H1 (cell line): Measurements from ENCODE around the gene EMC6. TPM values are rescaled to one million over a fixed set of nuclear protein-coding genes. Genes with fewer than 3 reads are reported as not detected.
A peak's percentile ranks its signal among the peaks of the same experiment; 100 is the strongest.

ENCODE experiments used
- CTCF ChIA-PET: fragments of 300-600 bp; sonication (Branson Sonifier 250); formaldehyde crosslinking; loops from one replicate; lab custom pipeline; 2021; ENCODE audit not compliant: partially characterized antibody; lab: Charles Lee
- POLR2A ChIA-PET: fragments of 300-600 bp; sonication (Branson Sonifier 250); formaldehyde crosslinking; loops from one replicate; lab custom pipeline; 2021; ENCODE audit warnings: inconsistent platforms; ENCODE audit not compliant: partially characterized antibody; lab: Charles Lee
- DNase-seq, 2 experiments: peaks; one replicate each; pipeline versions ENCODE4 v3.0.0 to v3.0.0-alpha.2; 2010 to 2022; ENCODE audit warnings: low spot score in 2 of 2, low read depth in 1 of 2, mixed read lengths in 1 of 2
- FAIRE-seq: peaks from 2 replicates; lab custom pipeline; 2011; peaks lifted over from hg19 to GRCh38; lab: Jason Lieb, UNC
- H2AFZ ChIP-seq: 2 replicates; pipeline ENCODE4 v1.8.1; 2012; ENCODE audit warnings: low read length, inconsistent platforms
- H2AK5ac ChIP-seq: 2 replicates; pipeline ENCODE4 v1.6.1; 2013; ENCODE audit warnings: low read depth, low read length
- H2BK120ac ChIP-seq: replicated peaks from 2 replicates; pipeline ENCODE3; 2013; ENCODE audit warnings: low read depth, low read length, inconsistent platforms
- H2BK12ac ChIP-seq: 2 replicates; pipeline ENCODE4 v1.6.1; 2013; ENCODE audit warnings: low read depth, low read length
- H2BK15ac ChIP-seq: 2 replicates; pipeline ENCODE4 v1.6.1; 2013; ENCODE audit warnings: low read length
- H2BK20ac ChIP-seq: 2 replicates; pipeline ENCODE4 v1.6.1; 2013; ENCODE audit warnings: low read length
- H2BK5ac ChIP-seq: 2 replicates; pipeline ENCODE4 v1.6.1; 2013; ENCODE audit warnings: low read depth, low read length
- H3K14ac ChIP-seq: 2 replicates; pipeline ENCODE4 v1.6.1; 2013; ENCODE audit warnings: inconsistent platforms; ENCODE audit not compliant: insufficient read length
- H3K18ac ChIP-seq: 2 replicates; pipeline ENCODE4 v1.6.1; 2013; ENCODE audit warnings: low read length; ENCODE audit errors: extremely low read depth
- H3K23ac ChIP-seq: 2 replicates; pipeline ENCODE4 v1.6.1; 2013; ENCODE audit warnings: inconsistent platforms; ENCODE audit not compliant: insufficient read length
- H3K23me2 ChIP-seq: 2 replicates; pipeline ENCODE4 v1.6.1; 2013; ENCODE audit warnings: low read depth, low read length
- H3K27ac ChIP-seq: 2 replicates; pipeline ENCODE4 v1.6.1; 2011; ENCODE audit warnings: low read depth, low read length, inconsistent platforms
- H3K27me3 ChIP-seq, 4 experiments: replicated peaks in 1 of 4; 1 replicate in 1 of 4; 2 replicates in 3 of 4; pipeline versions ENCODE4 v1.6.1 to v1.8.1; 2011 to 2013; ENCODE audit warnings: low read length in 3 of 4, mild to moderate bottlenecking in 3 of 4, inconsistent platforms in 2 of 4, mixed read lengths in 2 of 4, moderate library complexity in 1 of 4; ENCODE audit not compliant: control insufficient read depth in 3 of 4, insufficient read depth in 3 of 4; ENCODE audit errors: extremely low read depth in 1 of 4
- H3K36me3 ChIP-seq, 4 experiments: 2 replicates each; pipeline versions ENCODE4 v1.6.1 to v1.8.1; 2011 to 2013; ENCODE audit warnings: mild to moderate bottlenecking in 4 of 4, low read length in 3 of 4, moderate library complexity in 2 of 4, control low read depth in 1 of 4, inconsistent platforms in 1 of 4; ENCODE audit not compliant: insufficient read depth in 4 of 4, control insufficient read depth in 2 of 4
- H3K4ac ChIP-seq: replicated peaks from 2 replicates; pipeline ENCODE3; 2013; ENCODE audit warnings: low read length, low read depth, mixed read lengths, inconsistent platforms; ENCODE audit not compliant: insufficient read length
- H3K4me1 ChIP-seq, 4 experiments: replicated peaks in 1 of 4; 1 replicate in 1 of 4; 2 replicates in 3 of 4; pipeline versions ENCODE4 v1.6.1 to v1.8.1; 2011 to 2013; ENCODE audit warnings: low read length in 3 of 4, inconsistent platforms in 2 of 4, mixed read lengths in 1 of 4; ENCODE audit not compliant: insufficient read depth in 4 of 4, control insufficient read depth in 3 of 4
- H3K4me2 ChIP-seq, 2 experiments: 2 replicates each; pipeline versions ENCODE4 v1.6.1 to v1.8.1; 2011 to 2013; ENCODE audit warnings: low read depth in 2 of 2, low read length in 2 of 2, control low read depth in 1 of 2, inconsistent platforms in 1 of 2, mild to moderate bottlenecking in 1 of 2; ENCODE audit not compliant: insufficient read depth in 1 of 2
- H3K4me3 ChIP-seq, 4 experiments: fragments of 200-600, 300-600 bp in 1 of 4; sonication (generic), shearing (Covaris generic), sonication (Bioruptor Twin) in 1 of 4; 2 replicates each; pipeline versions ENCODE4 v1.5.1 to v1.8.1; 2011 to 2016; ENCODE audit warnings: low read length in 4 of 4, low read depth in 3 of 4, control low read depth in 2 of 4, inconsistent platforms in 2 of 4, mild to moderate bottlenecking in 2 of 4, mixed read lengths in 1 of 4, moderate library complexity in 1 of 4; ENCODE audit not compliant: insufficient read depth in 2 of 4; ENCODE audit errors: extremely low read depth in 1 of 4
- H3K56ac ChIP-seq: replicated peaks from 2 replicates; pipeline ENCODE3; 2013; ENCODE audit warnings: low read depth, mild to moderate bottlenecking, mixed read lengths, low read length, inconsistent platforms; ENCODE audit not compliant: insufficient read length
- H3K79me1 ChIP-seq: 2 replicates; pipeline ENCODE4 v1.6.1; 2013; ENCODE audit warnings: low read depth, low read length, control low read depth
- H3K79me2 ChIP-seq, 2 experiments: 2 replicates each; pipeline versions ENCODE4 v1.6.1 to v1.8.1; 2012 to 2013; ENCODE audit warnings: low read length in 2 of 2, mild to moderate bottlenecking in 2 of 2, inconsistent platforms in 1 of 2; ENCODE audit not compliant: insufficient read depth in 2 of 2, control insufficient read depth in 1 of 2
- H3K9ac ChIP-seq, 4 experiments: replicated peaks in 1 of 4; 1 replicate in 1 of 4; 2 replicates in 3 of 4; pipeline versions ENCODE4 v1.6.1 to v1.8.1; 2011 to 2013; ENCODE audit warnings: low read depth in 3 of 4, low read length in 3 of 4, control low read depth in 2 of 4, mild to moderate bottlenecking in 2 of 4, moderate library complexity in 2 of 4, inconsistent platforms in 1 of 4; ENCODE audit errors: extremely low read depth in 1 of 4
- H3K9me3 ChIP-seq, 2 experiments: 2 replicates each; pipeline versions ENCODE4 v1.6.1 to v1.8.1; 2012 to 2013; ENCODE audit warnings: mild to moderate bottlenecking in 2 of 2, moderate library complexity in 2 of 2, control low read depth in 1 of 2, inconsistent platforms in 1 of 2, low read depth in 1 of 2, low read length in 1 of 2, mixed read lengths in 1 of 2; ENCODE audit not compliant: insufficient read depth in 2 of 2
- H4K20me1 ChIP-seq, 2 experiments: replicated peaks in 1 of 2; 2 replicates each; pipeline versions ENCODE3 to v1.8.1; 2011 to 2013; ENCODE audit warnings: inconsistent platforms in 2 of 2, low read length in 2 of 2, mild to moderate bottlenecking in 1 of 2; ENCODE audit not compliant: insufficient read depth in 2 of 2, control insufficient read depth in 1 of 2
- H4K5ac ChIP-seq: 2 replicates; pipeline ENCODE4 v1.6.1; 2013; ENCODE audit warnings: low read length, low read depth, mixed read lengths, inconsistent platforms; ENCODE audit not compliant: insufficient read length
- H4K8ac ChIP-seq: 2 replicates; pipeline ENCODE4 v1.8.0; 2013; ENCODE audit warnings: mild to moderate bottlenecking, moderate library complexity, low read length, inconsistent platforms; ENCODE audit not compliant: insufficient read depth; ENCODE audit errors: extremely low read depth
- H4K91ac ChIP-seq: replicated peaks from 2 replicates; pipeline ENCODE3; 2013; ENCODE audit warnings: low read length, mixed read lengths, inconsistent platforms; ENCODE audit not compliant: insufficient read length
- CHD2 ChIP-seq: IDR thresholded peaks from 2 replicates; pipeline ENCODE4 v1.6.1; 2012; ENCODE audit warnings: low read length, improper control_type of control experiment
- JUN ChIP-seq: IDR thresholded peaks from 2 replicates; pipeline ENCODE4 v1.6.1; 2011; ENCODE audit warnings: low read depth, mild to moderate bottlenecking, improper control_type of control experiment, low read length
- RBBP5 ChIP-seq: IDR thresholded peaks from 2 replicates; pipeline ENCODE4 v1.7.1; 2012; ENCODE audit warnings: low read depth, mild to moderate bottlenecking, inconsistent platforms, low read length, moderate library complexity, borderline replicate concordance
- SP1 ChIP-seq: IDR thresholded peaks from 2 replicates; pipeline ENCODE4 v1.6.1; 2011; ENCODE audit warnings: low read depth, low read length
- TAF7 ChIP-seq: optimal IDR thresholded peaks from 2 replicates; pipeline ENCODE3; 2011; ENCODE audit warnings: low read depth, mild to moderate bottlenecking, inconsistent platforms, low read length, moderate library complexity, borderline replicate concordance
- WGBS, 2 experiments: shearing (Covaris generic) in 1 of 2; methylation state at CpG; one replicate each; pipeline versions ENCODE4 v1.1.6 to v1.1.7; 2013 to 2015; ENCODE audit warnings: low lambda C conversion rate in 2 of 2, mixed read lengths in 2 of 2, inconsistent platforms in 1 of 2, low coverage in 1 of 2, missing lambda C conversion rate in 1 of 2; ENCODE audit not compliant: insufficient replicate concordance in 2 of 2, insufficient coverage in 1 of 2, insufficient read length in 1 of 2; ENCODE audit errors: extremely low coverage in 1 of 2, missing lambda C conversion rate in 1 of 2; 5-methylcytosine and 5-hydroxymethylcytosine counted together
- polyA plus RNA-seq, 7 experiments: library from polyadenylated mRNA; depleted of rRNA in 3 of 7; stranded (reverse) in 5 of 7; unstranded in 2 of 7; fragments of >200 nt in 5 of 7; fragments of 200-250 nt in 2 of 7; gene quantifications; 1 replicate in 5 of 7; 2 replicates in 1 of 7; 4 replicates in 1 of 7; pipeline versions ENCODE4 v1.2.1 to v1.2.3, GENCODE V29; 2011 to 2013; ENCODE audit warnings: missing spikeins in 2 of 7, mixed read lengths in 2 of 7
- total RNA-seq: library from RNA; stranded (reverse); fragmentation: NEBNext Ultra II Directional; extraction: Animal tissue kit (Norgen Biotek cat#: 25700); gene quantifications from 2 replicates; pipeline ENCODE4 v1.2.1, GENCODE V29; 2021
- TF ChIP-seq, protein P1 (sequence below): IDR thresholded peaks from 2 replicates; pipeline ENCODE4 v1.6.1; 2011; ENCODE audit warnings: low read depth, mild to moderate bottlenecking, low read length; ENCODE audit not compliant: insufficient read depth

EMC6 gene
- total and polyA plus RNA-seq, 2 of the 8 experiments (the other 6 are each of a cell fraction or from before 2014, with no cell fraction given), result 81.5 to 193 TPM

DNA sequence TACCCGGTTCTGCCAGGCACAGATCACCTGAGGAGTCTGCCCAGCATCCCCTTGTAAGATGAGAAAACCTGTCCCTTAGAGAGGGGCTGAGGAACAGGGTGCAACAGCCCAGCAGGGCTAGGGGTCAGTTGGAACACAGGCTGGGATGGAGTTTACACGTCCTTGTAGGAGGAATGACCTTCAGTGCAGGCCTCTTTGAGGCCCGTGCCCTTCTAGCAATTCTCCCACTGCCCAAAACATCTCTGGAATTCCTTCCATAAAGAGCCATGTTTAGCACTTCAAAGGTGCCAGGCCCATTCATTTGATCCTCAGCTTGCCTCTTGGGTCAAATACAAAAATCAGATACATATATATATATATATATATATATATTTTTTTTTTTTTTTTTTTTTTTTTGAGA is 27.6 kb upstream of the EMC6 start:
- H2BK15ac ChIP-seq, result no peak overlapping the region
- no peak for FAIRE-seq
- H2BK20ac ChIP-seq, result no peak overlapping the region
- peaks cover 3 to 8% (median 3%) of the 10 kb centered on the region in 4 experiments; a peak in 5 of 8 replicates for H3K36me3 ChIP-seq
- peak overlapping the region; percentile 11 to 53; a peak in 2 of 4 replicates for H3K4me2 ChIP-seq
- H3K79me1 ChIP-seq, result no peaks in the 10 kb centered on the region; the same call in 1 of the 2 replicates
- H3K9me3 ChIP-seq, result no peaks in the 10 kb centered on the region
- H3K27me3 ChIP-seq, result no peaks in the 10 kb centered on the region
- no peak overlapping the region for H3K23ac ChIP-seq
- 72% methylated on average over 3 of the region's 3 CpGs; no CpG with 5 or more reads in 1 of the 2 experiments for WGBS, 2 experiments
- no peak overlapping the region; the same call in 1 of the 2 replicates for H2BK5ac ChIP-seq
- no peak overlapping the region for H2AFZ ChIP-seq
- peaks cover 6% of the 10 kb centered on the region; the same call in 1 of the 2 replicates for H3K23me2 ChIP-seq
- H3K56ac ChIP-seq, result no peak overlapping the region
- no peak overlapping the region for H4K5ac ChIP-seq
- 0 out of 7 replicates have a peak overlapping the region, but pooled peaks of 1 of the 4 experiments have one; percentile 10 for H3K9ac ChIP-seq
- H4K91ac ChIP-seq, result no peak overlapping the region
- POLR2A ChIA-PET, result interaction anchor here (1.2 to 1.9 kb wide), 6 partner anchors 10 to 27 kb away, joined by 3 to 6 read pairs (median 6); partner anchors contain the start of genes EMC6 and TAX1BP3
- no peak for DNase-seq
- no peak overlapping the region for H2AK5ac ChIP-seq
- CTCF ChIA-PET, result interaction anchor here (1.1 kb wide), 1 partner anchor 603 kb away, joined by 3 read pairs; no protein-coding TSS in a partner anchor
- H2BK12ac ChIP-seq, result no peak overlapping the region
- no peak overlapping the region for H3K4ac ChIP-seq
- no peak overlapping the region for H4K8ac ChIP-seq
- peaks cover 0 to 8% (median 4%) of the 10 kb centered on the region in 4 experiments; a peak in 3 of 7 replicates for H3K4me1 ChIP-seq
- no peak overlapping the region for H2BK120ac ChIP-seq
- no peak overlapping the region for H3K4me3 ChIP-seq
- no peak overlapping the region for H3K14ac ChIP-seq
- H3K79me2 ChIP-seq, result no peaks in the 10 kb centered on the region; a peak in 1 of 4 replicates
- no peak overlapping the region for H3K27ac ChIP-seq
- H3K18ac ChIP-seq, result no peak overlapping the region
- peaks cover 0 to 5% of the 10 kb centered on the region in 2 experiments for H4K20me1 ChIP-seq
- no peak for TF ChIP-seq TAF7
- TF ChIP-seq, protein P1, sequence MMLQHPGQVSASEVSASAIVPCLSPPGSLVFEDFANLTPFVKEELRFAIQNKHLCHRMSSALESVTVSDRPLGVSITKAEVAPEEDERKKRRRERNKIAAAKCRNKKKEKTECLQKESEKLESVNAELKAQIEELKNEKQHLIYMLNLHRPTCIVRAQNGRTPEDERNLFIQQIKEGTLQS, result no peak
- no peak for TF ChIP-seq SP1
- TF ChIP-seq CHD2, result no peak
- TF ChIP-seq JUN, result no peak
- no peak for TF ChIP-seq RBBP5
